ENCODE data around the gene OR2W1. TPM values are rescaled to one million over a fixed set of nuclear protein-coding genes. Genes with fewer than 3 reads are reported as not detected.

The OR2W1 gene
- total RNA-seq, 2 donors from 2014 or later = not detected

GRCh38 chr6:29017428-29017802 lies 27.6 kb downstream of the OR2W1 start:
- peaks cover 13% of the 10 kb centered on the region for H3K27me3 Mint-ChIP-seq
- no peaks in the 10 kb centered on the region for H3K36me3 Mint-ChIP-seq (ENCODE audit: low read depth)
- peak overlapping the region; percentile 96 for H3K4me3 Mint-ChIP-seq
- H3K9me3 ChIP-seq (ENCODE audit: control insufficient read depth, low read length, poor library complexity, severe bottlenecking) = no peaks in the 10 kb centered on the region
- ATAC-seq (no peak), DNase-seq (no peak)
- H3K27ac Mint-ChIP-seq = peak overlapping the region; percentile 86
- peaks cover 16% of the 10 kb centered on the region for H3K4me1 Mint-ChIP-seq

- H3K4me3 Mint-ChIP-seq = peak overlapping the region; percentile 96
- H3K27me3 Mint-ChIP-seq = peaks cover 6% of the 10 kb centered on the region
These were observed 28.2 kb downstream of the OR2W1 start for GRCh38 chr6:29016559-29017427.

DNA sequence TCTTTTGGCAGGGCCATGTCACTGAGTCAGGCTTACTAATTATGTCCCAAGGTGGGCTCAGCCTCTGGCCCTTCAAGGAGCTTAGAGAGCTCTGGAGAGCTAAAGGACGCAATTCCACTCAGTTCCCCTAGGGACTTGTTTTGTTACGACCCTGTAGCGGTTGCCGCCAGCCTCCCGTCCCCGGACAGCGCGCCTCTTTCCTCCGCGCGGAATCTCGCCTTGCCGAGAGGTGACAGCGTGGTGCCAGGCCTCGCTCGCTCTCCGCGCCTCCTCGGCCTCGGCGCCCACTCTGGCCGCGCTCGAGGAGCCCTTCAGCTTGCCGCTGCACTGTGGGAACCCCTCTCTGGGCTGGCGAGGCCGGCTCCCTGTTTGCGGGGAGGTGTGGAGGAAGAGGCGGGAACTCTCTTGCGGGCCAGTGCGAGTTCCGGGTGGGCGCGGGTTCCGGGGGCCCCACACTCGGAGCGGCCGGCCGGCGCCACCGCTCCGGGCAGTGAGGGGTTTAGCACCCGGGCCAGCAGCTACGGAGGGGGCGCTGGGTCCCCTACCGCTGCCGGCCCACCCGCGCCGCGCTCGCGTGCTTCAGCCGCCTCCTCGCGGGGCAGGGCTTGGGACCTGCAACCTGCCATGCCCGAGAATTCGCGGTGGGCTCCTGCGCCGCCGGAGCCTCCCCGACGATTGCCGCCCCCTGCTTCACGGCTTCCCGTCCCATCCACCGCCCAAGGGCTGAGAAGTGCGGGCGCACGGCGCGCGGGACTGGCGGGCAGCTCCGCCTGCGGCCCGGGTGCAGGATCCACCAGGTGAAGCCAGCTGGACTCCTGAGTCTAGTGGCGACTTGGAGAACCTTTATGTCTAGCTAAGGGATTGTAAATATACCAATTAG lies 30.0 kb downstream of the OR2W1 start:
- H3K27ac Mint-ChIP-seq = no peak overlapping the region
- DNase-seq (no peak), ATAC-seq (no peak)
- H3K9me3 ChIP-seq (ENCODE audit: control insufficient read depth, low read length, poor library complexity, severe bottlenecking) = no peaks in the 10 kb centered on the region
- peaks cover 10% of the 10 kb centered on the region for H3K27me3 Mint-ChIP-seq
- peaks cover 26% of the 10 kb centered on the region for H3K4me1 Mint-ChIP-seq
- H3K36me3 Mint-ChIP-seq (ENCODE audit: low read depth) = peaks cover 2% of the 10 kb centered on the region
- no peak overlapping the region for H3K4me3 Mint-ChIP-seq

More at GRCh38 chr6:29016559-29017427, 28.2 kb downstream of the OR2W1 start:
- Mint-ChIP-seq H3K27ac (peak overlapping the region; percentile 86), H3K36me3 (ENCODE audit: low read depth) (no peaks in the 10 kb centered on the region), H3K4me1 (peaks cover 16% of the 10 kb centered on the region)
- peak; percentile 61 to 82 (median 68) for DNase-seq
- no peaks in the 10 kb centered on the region for H3K9me3 ChIP-seq (ENCODE audit: control insufficient read depth, low read length, poor library complexity, severe bottlenecking)
- peak; percentile 85 for ATAC-seq

DNA sequence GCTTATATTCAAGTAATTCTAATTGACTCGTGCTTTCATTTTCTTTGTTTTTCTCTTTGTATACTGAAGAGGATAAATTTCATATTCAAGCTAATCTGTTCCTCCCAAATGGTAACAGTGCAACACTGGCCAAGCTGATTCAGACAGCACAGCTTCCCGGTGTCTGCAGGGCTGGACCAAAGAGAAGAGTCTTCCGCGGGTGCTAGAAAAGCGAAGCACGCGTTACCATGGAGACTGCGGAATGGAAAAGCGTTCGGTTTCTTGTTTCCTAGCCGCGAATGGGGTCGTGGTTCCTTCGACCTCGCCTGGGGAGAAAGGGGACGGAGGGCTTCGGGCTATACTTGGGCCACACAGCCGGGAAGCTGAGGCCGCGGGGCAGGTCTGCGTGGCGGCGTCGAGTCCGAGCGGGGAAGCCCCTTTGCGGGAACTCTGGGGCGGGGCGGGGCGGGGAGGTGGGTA lies 33.7 kb downstream of the OR2W1 start:
- peak; percentile 76 for ATAC-seq
- peaks cover 4% of the 10 kb centered on the region for H3K27me3 Mint-ChIP-seq
- peak overlapping the region; percentile 95 for H3K27ac Mint-ChIP-seq
- no peaks in the 10 kb centered on the region for H3K9me3 ChIP-seq (ENCODE audit: control insufficient read depth, low read length, poor library complexity, severe bottlenecking)
- H3K36me3 Mint-ChIP-seq (ENCODE audit: low read depth) = peaks cover 2% of the 10 kb centered on the region
- H3K4me1 Mint-ChIP-seq = peaks cover 14% of the 10 kb centered on the region
- peak overlapping the region; percentile 95 for H3K4me3 Mint-ChIP-seq
- peak in 2 of 3 donors; percentile 10 to 33 for DNase-seq

GRCh38 chr6:29009358-29009757 lies 35.6 kb downstream of the OR2W1 start:
- peaks cover 20% of the 10 kb centered on the region for H3K4me1 Mint-ChIP-seq
- no peaks in the 10 kb centered on the region for H3K9me3 ChIP-seq (ENCODE audit: control insufficient read depth, low read length, poor library complexity, severe bottlenecking)
- H3K36me3 Mint-ChIP-seq (ENCODE audit: low read depth) = peaks cover 2% of the 10 kb centered on the region
- H3K27ac Mint-ChIP-seq = no peak overlapping the region
- H3K4me3 Mint-ChIP-seq = no peak overlapping the region
- ATAC-seq = no peak
- DNase-seq = no peak
- H3K27me3 Mint-ChIP-seq = peaks cover 4% of the 10 kb centered on the region

GRCh38 chr6:29008089-29008488 lies 36.9 kb downstream of the OR2W1 start:
- no peaks in the 10 kb centered on the region for H3K9me3 ChIP-seq (ENCODE audit: control insufficient read depth, low read length, poor library complexity, severe bottlenecking)
- no peak overlapping the region for H3K27ac Mint-ChIP-seq
- no peak overlapping the region for H3K4me3 Mint-ChIP-seq
- no peak for ATAC-seq
- H3K36me3 Mint-ChIP-seq (ENCODE audit: low read depth) = peaks cover 2% of the 10 kb centered on the region
- peaks cover 4% of the 10 kb centered on the region for H3K27me3 Mint-ChIP-seq
- H3K4me1 Mint-ChIP-seq = peaks cover 23% of the 10 kb centered on the region
- DNase-seq = no peak

DNA sequence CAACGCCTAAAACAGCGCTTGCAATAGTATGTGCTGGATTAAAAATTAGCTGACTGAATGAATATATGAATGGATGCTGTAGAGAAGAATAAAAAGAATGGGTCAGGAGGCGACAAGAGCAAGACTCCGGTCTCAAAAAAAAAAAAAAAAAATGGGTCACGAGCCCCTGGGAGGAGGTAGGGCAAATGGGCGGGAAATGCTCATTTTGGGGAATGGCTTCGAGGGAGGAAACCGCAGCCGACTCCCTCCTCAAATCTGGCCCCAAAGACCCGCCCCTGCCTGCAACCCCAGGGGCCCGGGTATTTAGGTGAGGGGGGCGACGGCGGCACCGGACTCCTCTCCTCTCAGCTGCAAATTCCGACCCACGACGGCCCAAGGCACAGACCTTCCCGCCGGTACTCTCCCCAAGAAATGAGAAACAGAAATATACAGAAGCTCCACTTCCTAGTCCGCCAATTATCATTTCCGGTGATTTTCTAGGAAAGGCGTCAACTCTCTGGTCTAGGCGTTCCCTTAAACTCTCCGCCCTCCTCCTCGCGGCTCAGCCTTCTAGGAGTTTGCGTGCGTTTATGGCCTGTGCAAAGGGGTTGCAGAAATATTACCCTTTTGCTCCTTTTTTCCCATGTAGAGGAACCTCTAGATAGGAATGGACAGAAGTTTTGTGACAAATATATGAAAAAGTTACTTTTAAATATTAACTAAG lies 39.6 kb downstream of the OR2W1 start, which contains the start of gene ZNF311:
Gene ZNF311, minus strand, starts transcription at position 133 of the 703 bp plus-strand sequence. CDS start 1,361 bp downstream, outside the sequence.
- ATAC-seq = peak; percentile 88
- H3K4me3 Mint-ChIP-seq = peak within 1 kb of the TSS; percentile 90
- peaks cover 15% of the 10 kb centered on the region for H3K4me1 Mint-ChIP-seq
- H3K9me3 ChIP-seq (ENCODE audit: control insufficient read depth, low read length, poor library complexity, severe bottlenecking) = no peaks in the 10 kb centered on the region
- H3K27ac Mint-ChIP-seq = peak within 1 kb of the TSS; percentile 82
- no peaks in the 10 kb centered on the region for H3K27me3 Mint-ChIP-seq
- DNase-seq = no peak
- H3K36me3 Mint-ChIP-seq (ENCODE audit: low read depth) = no peaks in the 10 kb centered on the region

DNA sequence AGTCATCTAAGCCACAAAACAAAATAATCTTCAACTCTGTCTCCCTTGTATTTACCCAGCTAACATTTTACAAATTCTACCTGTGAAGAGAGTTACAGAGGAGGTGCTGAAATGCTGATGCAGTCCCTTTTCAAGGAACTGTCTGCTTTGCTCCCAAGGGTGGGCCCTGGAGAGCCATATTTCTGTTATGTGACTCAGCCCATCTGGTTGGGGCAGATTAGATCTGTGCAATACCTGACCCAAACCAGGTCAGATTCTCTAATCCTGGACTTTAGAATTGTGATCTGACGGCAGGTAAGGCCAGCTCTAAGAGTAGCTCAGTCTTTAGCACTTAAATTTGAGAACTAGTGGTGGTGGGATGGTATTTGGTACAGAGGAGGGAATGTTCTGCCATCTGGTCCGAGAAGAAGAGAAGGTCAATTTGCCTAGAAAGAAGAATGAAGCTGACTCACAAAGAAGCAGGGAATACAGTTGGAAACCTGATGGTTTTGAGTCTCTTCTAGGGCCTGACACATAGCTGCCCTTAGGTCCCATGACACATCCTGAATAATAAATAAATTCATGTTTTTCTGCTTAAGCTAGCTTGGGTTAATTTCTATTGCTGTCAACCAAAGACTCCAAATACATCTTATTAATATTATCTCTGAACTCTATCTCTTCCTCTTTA lies 48.0 kb downstream of the OR2W1 start:
- no peak for ATAC-seq
- no peak overlapping the region for H3K27ac Mint-ChIP-seq

GRCh38 chr6:28995093-28995650 lies 49.8 kb downstream of the OR2W1 start:
- Mint-ChIP-seq H3K4me1 (peaks cover 2% of the 10 kb centered on the region), H3K36me3 (ENCODE audit: low read depth) (no peaks in the 10 kb centered on the region), H3K4me3 (no peak overlapping the region), H3K27ac (no peak overlapping the region), H3K27me3 (peaks cover 7% of the 10 kb centered on the region)
- no peaks in the 10 kb centered on the region for H3K9me3 ChIP-seq (ENCODE audit: control insufficient read depth, low read length, poor library complexity, severe bottlenecking)
- ATAC-seq = no peak
- no peak for DNase-seq

More for the DNA sequence above, 48.0 kb downstream of the OR2W1 start:
- no peaks in the 10 kb centered on the region for H3K9me3 ChIP-seq (ENCODE audit: control insufficient read depth, low read length, poor library complexity, severe bottlenecking)
- Mint-ChIP-seq H3K4me1 (peaks cover 2% of the 10 kb centered on the region), H3K36me3 (ENCODE audit: low read depth) (no peaks in the 10 kb centered on the region), H3K27me3 (peaks cover 7% of the 10 kb centered on the region), H3K4me3 (no peak overlapping the region)
- DNase-seq = no peak

Other genes starting within 250 kb of the OR2W1 start
- gene TRIM27, start 121.2 kb downstream of the OR2W1 start, total RNA-seq = 10 to 100 TPM; 21.9 to 22.0 TPM
- gene ZNF311, start 39.9 kb downstream of the OR2W1 start, total RNA-seq = under 1 TPM; 0.10 to 0.40 TPM
- gene OR2B3, start 42.1 kb upstream of the OR2W1 start, total RNA-seq = not detected
- not detected for gene OR2J1, start 54.3 kb upstream of the OR2W1 start, total RNA-seq
- not detected for gene OR2J3, start 62.9 kb upstream of the OR2W1 start, total RNA-seq
- gene OR2J2, start 125.7 kb upstream of the OR2W1 start, total RNA-seq = not detected

Data from T-helper 17 cell (primary cell).